HepG2 (cell line): Measurements from ENCODE around the gene RNASE4. TPM values are rescaled to one million over a fixed set of nuclear protein-coding genes. Genes with fewer than 3 reads are reported as not detected.

Experiments used
- DDIT3 ChIP-seq: sonication (generic); formaldehyde crosslinking; IDR thresholded peaks from 2 replicates; pipeline ENCODE4 v1.4.0; 2020; ENCODE audit warnings: mild to moderate bottlenecking, missing genetic modification reagents
- DNMT3B ChIP-seq: conservative IDR thresholded peaks from 2 replicates; pipeline ENCODE4 v1.6.1; 2016; ENCODE audit warnings: missing biosample characterization, control low read depth
- FOXP1 ChIP-seq, 2 experiments: fragments of 450-650 bp in 1 of 2; IDR thresholded peaks; 2 replicates each; pipeline ENCODE4 v1.6.1; 2017 to 2018; ENCODE audit warnings: antibody characterized with exemption in 1 of 2
- HHEX ChIP-seq: IDR thresholded peaks from 2 replicates; pipeline ENCODE4 v1.6.1; 2016; ENCODE audit warnings: control low read depth
- HNF4G ChIP-seq, 2 experiments: sonication (generic) in 1 of 2; formaldehyde crosslinking in 1 of 2; IDR thresholded peaks; 2 replicates each; pipeline versions ENCODE4 v1.4.0 to v1.6.1; 2011 to 2020; ENCODE audit warnings: borderline replicate concordance in 2 of 2, low read depth in 2 of 2, mild to moderate bottlenecking in 2 of 2, low read length in 1 of 2, missing genetic modification reagents in 1 of 2, moderate library complexity in 1 of 2
- POLR2G ChIP-seq: fragments of 200-400 bp; formaldehyde crosslinking; IDR thresholded peaks from 2 replicates; pipeline ENCODE4 v1.6.1; 2018; ENCODE audit warnings: mild to moderate bottlenecking, low read depth, low read length, moderate library complexity
- PRDM10 ChIP-seq: sonication (generic); formaldehyde crosslinking; IDR thresholded peaks from 2 replicates; pipeline ENCODE4 v1.4.0; 2020; ENCODE audit warnings: low read depth, missing genetic modification reagents
- SAFB2 ChIP-seq: sonication (generic); formaldehyde crosslinking; IDR thresholded peaks from 2 replicates; pipeline ENCODE4 v1.5.1; 2020; ENCODE audit warnings: missing genetic modification reagents, low read depth, mild to moderate bottlenecking, borderline replicate concordance
- SIX1 ChIP-seq: sonication (generic); formaldehyde crosslinking; IDR thresholded peaks from 2 replicates; pipeline ENCODE4 v1.4.0; 2020; ENCODE audit warnings: missing genetic modification reagents, borderline replicate concordance
- TBX2 ChIP-seq: sonication (generic); formaldehyde crosslinking; IDR thresholded peaks from 2 replicates; pipeline ENCODE4 v1.5.0; 2020; ENCODE audit warnings: missing genetic modification reagents, mild to moderate bottlenecking, borderline replicate concordance
- TCF7L2 ChIP-seq: IDR thresholded peaks from 2 replicates; pipeline ENCODE4 v1.6.1; 2011; ENCODE audit warnings: mild to moderate bottlenecking, low read depth, low read length, moderate library complexity
- ZBTB42 ChIP-seq: sonication (generic); formaldehyde crosslinking; IDR thresholded peaks from 2 replicates; pipeline ENCODE4 v1.5.0; 2020; ENCODE audit warnings: mild to moderate bottlenecking, missing genetic modification reagents
- ZBTB8A ChIP-seq: sonication (generic); formaldehyde crosslinking; IDR thresholded peaks from 2 replicates; pipeline ENCODE4 v1.4.0; 2020; ENCODE audit warnings: mild to moderate bottlenecking, low read depth, missing genetic modification reagents, borderline replicate concordance
- ZFP1 ChIP-seq: IDR thresholded peaks from 2 replicates; pipeline ENCODE4 v1.6.1; 2016
- ZFYVE20 ChIP-seq: sonication (generic); formaldehyde crosslinking; IDR thresholded peaks from 2 replicates; pipeline ENCODE4 v1.8.0; 2023; ENCODE audit warnings: low read depth, mild to moderate bottlenecking, moderate library complexity, missing genetic modification reagents, borderline replicate concordance
- ZNF543 ChIP-seq: sonication (generic); formaldehyde crosslinking; IDR thresholded peaks from 2 replicates; pipeline ENCODE4 v1.4.0; 2020; ENCODE audit warnings: mild to moderate bottlenecking, missing genetic modification reagents
- ZNF569 ChIP-seq: sonication (generic); formaldehyde crosslinking; IDR thresholded peaks from 2 replicates; pipeline ENCODE4 v1.5.0; 2020; ENCODE audit warnings: mild to moderate bottlenecking, missing genetic modification reagents, moderate library complexity, borderline replicate concordance
- ZNF879 ChIP-seq: sonication (generic); formaldehyde crosslinking; IDR thresholded peaks from 2 replicates; pipeline ENCODE4 v1.8.1; 2023; ENCODE audit warnings: missing genetic modification reagents
- ZSCAN29 ChIP-seq: sonication (generic); formaldehyde crosslinking; conservative IDR thresholded peaks from 2 replicates; pipeline ENCODE4 v1.4.0; 2020; ENCODE audit warnings: mild to moderate bottlenecking, missing genetic modification reagents
- ZSCAN9 ChIP-seq: IDR thresholded peaks from 2 replicates; pipeline ENCODE4 v1.6.1; 2016; ENCODE audit warnings: borderline replicate concordance
- polyA plus RNA-seq, 8 experiments: library from polyadenylated mRNA; depleted of rRNA in 3 of 8; stranded (reverse) in 7 of 8; unstranded in 1 of 8; fragments of >200 nt; fragmentation: Illumina TruSeq in 4 of 8; extraction: Trizol in 4 of 8; gene quantifications; 2 replicates each; pipeline versions ENCODE4 v1.2.1 to v1.2.3, GENCODE V29; 2011 to 2016; ENCODE audit warnings: low read depth in 4 of 8, missing spikeins in 1 of 8, mixed read lengths in 1 of 8; ENCODE audit not compliant: insufficient read depth in 1 of 8
- total RNA-seq, 5 experiments: library from RNA; depleted of rRNA; stranded (reverse); fragments of >200 nt; fragmentation: Illumina TruSeq; extraction: Trizol; gene quantifications; 2 replicates each; pipeline ENCODE4 v1.2.3, GENCODE V29; 2016; ENCODE audit warnings: low read depth in 1 of 5
- TF ChIP-seq, protein P1 (sequence below): sonication (generic); formaldehyde crosslinking; IDR thresholded peaks from 2 replicates; pipeline ENCODE4 v1.4.0; 2020; ENCODE audit warnings: missing genetic modification reagents, borderline replicate concordance

The RNASE4 gene
- total and polyA plus RNA-seq, 2 of the 13 experiments (the other 11 are each of a cell fraction or from before 2014, with no cell fraction given) = 109 to 983 TPM

DNA sequence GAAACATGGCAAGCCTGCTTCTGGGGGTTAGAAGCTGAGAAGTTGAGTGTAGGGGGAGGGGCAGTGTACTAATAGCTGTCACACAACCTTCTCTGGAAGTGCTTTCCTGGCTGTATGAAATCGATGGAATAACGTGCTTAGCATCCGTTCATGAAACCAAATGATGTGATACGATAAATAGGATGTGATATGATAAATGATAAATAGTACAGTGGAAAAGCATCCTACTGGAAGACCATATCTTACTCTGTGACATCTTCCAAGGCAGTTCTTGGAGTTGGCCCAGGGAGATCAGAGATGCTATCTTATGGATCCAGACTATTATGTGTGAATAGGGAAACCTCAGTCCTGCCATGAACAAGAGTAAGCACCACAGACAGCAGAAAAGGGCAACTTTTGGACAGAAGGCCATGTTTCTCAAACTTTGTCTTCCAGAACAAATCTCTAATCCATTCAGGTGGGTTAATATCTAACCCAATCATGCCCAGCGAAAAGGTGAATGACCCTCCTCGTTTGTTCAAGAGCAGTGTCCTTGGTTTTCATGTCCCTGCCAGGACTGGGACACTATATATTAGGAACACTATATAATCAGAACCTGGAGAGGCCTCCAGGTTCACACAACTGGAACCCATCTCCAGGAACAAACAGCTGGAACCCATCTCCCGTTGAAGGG, 3.9 kb downstream of the RNASE4 start, which contains the start of gene ANG (continued):
- TF ChIP-seq ZFYVE20 (CRISPR knock-in tag) (no peak), PRDM10 (no peak), DNMT3B (no peak), ZSCAN29 (CRISPR knock-in tag) (no peak), HNF4G (IDR thresholded peaks at IDR 0.05; ENCODE audit: borderline replicate concordance, low read depth, low read length) (peak; percentile 9; the same call in 1 of the 2 replicates), HNF4G (CRISPR knock-in tag; IDR thresholded peaks at IDR 0.05; ENCODE audit: borderline replicate concordance, low read depth) (no peak), TCF7L2 (no peak), POLR2G (peak; percentile 67; the same call in 1 of the 2 replicates), ZBTB8A (no peak), SAFB2 (CRISPR knock-in tag) (no peak), FOXP1 (IDR thresholded peaks at IDR 0.05) (no peak), FOXP1 (CRISPR knock-in tag; IDR thresholded peaks at IDR 0.05) (0 out of 2 replicates have a peak, but pooled peaks have one; percentile 5), ZSCAN9 (no peak), ZFP1 (CRISPR knock-in tag) (peak; percentile 9; the same call in 1 of the 2 replicates), ZNF569 (no peak), HHEX (CRISPR knock-in tag) (no peak; the same call in 1 of the 2 replicates), ZNF543 (CRISPR knock-in tag) (no peak), ZNF879 (CRISPR knock-in tag) (no peak), SIX1 (CRISPR knock-in tag) (no peak), DDIT3 (CRISPR knock-in tag) (no peak), TBX2 (peak; percentile 46; the same call in 1 of the 2 replicates), ZBTB42 (CRISPR knock-in tag) (0 out of 2 replicates have a peak, but pooled peaks have one; percentile 20)
- TF ChIP-seq, protein P1, sequence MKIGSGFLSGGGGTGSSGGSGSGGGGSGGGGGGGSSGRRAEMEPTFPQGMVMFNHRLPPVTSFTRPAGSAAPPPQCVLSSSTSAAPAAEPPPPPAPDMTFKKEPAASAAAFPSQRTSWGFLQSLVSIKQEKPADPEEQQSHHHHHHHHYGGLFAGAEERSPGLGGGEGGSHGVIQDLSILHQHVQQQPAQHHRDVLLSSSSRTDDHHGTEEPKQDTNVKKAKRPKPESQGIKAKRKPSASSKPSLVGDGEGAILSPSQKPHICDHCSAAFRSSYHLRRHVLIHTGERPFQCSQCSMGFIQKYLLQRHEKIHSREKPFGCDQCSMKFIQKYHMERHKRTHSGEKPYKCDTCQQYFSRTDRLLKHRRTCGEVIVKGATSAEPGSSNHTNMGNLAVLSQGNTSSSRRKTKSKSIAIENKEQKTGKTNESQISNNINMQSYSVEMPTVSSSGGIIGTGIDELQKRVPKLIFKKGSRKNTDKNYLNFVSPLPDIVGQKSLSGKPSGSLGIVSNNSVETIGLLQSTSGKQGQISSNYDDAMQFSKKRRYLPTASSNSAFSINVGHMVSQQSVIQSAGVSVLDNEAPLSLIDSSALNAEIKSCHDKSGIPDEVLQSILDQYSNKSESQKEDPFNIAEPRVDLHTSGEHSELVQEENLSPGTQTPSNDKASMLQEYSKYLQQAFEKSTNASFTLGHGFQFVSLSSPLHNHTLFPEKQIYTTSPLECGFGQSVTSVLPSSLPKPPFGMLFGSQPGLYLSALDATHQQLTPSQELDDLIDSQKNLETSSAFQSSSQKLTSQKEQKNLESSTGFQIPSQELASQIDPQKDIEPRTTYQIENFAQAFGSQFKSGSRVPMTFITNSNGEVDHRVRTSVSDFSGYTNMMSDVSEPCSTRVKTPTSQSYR (CRISPR knock-in tag) = peak; percentile 89
